ELR (cell line): ENCODE measurements around the gene SV2C.

Source experiments
- DNase-seq: peaks from one replicate; pipeline ENCODE4 v3.0.0-alpha.2; 2015; ENCODE audit warnings: low read depth

Gene SV2C

DNA sequence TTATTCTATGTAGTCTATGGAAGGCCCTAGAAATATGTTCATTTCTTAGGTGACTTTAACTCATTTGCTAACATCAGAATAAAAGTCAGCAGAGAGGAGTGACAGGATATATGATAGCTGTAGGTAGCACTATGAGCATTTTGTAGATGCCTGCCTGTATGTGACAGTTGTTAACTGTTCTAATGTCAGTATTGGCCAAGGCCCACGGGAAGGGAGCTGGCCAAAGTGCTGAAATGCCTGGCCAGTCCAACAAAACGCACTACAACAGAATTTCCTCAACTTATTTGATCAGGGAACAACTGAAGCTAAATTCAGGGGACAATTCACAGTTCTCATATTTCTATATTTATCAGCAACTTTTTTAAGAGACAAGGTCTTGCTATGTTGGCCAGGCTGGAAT lies 20.8 kb downstream of the SV2C start:
- peak; percentile 27 for DNase-seq

DNA sequence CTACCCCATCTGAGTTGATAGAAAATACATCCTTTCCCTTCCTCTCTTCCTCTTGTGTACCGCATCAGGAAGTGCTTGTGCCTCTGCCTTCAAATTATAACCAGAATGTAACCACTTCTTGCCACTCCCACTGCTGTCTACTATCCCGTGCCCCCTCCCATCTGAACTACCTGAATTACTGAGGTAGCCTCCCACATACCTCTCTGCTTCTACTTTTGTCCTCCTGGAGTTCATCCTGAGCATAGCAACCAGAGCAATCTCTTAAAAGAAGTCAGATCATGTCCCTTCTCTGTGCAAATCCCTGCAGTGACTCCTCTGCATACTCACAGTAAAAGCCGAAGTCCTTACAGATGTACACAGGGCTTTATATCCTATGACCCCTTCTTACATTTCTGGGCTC lies 23.0 kb downstream of the SV2C start:
- no peak for DNase-seq

DNA sequence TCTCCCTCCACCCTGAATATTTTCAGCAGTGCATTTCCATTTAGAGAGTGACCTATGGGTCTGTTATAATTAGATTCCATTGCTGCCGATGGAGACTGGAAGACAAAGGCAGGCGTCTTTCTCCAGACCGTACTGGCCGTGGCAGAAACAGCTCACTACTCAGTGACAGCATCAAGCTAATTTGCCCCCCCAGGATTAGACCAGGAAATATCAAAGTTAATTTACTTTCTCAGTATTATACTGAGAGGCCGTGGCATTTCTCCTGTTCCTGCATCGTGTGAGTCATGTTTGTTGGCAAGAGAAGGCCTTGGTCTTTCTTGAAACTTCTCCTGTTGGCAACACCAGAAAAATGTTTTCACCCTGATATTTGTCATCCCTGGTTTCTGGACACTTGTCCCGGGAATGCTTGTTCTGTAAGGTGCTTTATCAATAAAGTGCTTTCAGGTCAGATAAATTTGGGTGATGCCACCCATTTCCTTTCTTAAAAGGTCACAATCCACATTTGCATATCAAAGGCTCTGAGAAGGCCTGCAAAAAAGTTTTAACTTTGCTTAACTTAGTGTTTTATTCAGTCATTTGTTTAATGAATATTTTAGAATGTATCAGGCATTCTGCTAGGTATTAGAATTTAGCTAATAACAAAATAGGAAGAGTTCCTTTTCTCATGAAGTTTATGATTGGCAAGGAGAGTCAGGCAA lies 28.4 kb downstream of the SV2C start:
- DNase-seq = no peak

DNA sequence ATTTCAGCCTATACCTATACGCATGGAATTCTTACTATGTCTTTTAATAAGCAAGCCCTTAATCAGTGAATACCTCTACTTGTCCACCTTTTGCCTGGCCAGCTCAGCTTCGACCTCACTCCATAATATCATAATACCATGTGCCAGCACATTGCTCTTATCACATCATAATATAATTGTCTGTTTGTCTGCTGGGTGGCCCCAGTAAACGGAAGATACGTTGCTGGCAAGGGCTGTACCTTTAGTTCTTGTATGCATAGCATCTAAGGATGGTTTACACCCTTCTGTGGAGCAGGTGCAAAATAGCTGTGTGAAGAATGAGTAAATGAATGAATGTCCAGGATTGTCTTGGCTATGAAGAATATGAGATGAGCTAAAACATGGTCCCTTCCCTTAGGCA lies 29.9 kb downstream of the SV2C start:
- DNase-seq = no peak

DNA sequence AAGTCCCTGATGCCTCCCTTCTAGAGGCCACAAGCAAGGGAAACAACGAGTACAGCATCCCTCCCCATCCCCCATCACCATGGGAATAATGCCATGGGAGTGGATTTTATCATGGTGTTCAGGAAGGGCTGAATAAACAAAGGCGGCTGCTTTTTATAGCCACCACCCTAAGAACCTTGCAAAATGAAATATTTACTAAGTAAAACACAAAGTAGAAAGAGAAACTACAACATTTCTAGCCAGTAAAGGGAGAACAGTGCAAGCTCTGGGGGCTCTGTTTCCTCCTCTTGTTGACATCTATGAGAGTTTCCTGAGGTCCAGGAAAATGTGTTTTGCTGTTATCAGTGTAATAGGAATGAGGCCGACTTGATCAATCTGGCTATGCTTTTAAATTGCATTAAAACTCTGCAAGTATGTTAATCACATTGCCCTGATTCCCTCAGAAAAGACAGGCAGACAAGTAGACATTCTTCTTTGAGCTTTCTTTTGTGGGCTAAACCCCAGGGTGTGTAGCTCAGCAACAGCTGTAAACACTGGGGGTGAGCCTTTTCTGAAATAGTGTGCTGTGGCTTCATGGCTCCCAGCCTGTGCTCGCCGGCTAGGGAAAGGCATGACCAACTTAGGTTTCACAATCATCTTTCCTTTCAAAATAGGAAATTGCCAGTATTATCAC lies 31.1 kb downstream of the SV2C start:
- no peak for DNase-seq

DNA sequence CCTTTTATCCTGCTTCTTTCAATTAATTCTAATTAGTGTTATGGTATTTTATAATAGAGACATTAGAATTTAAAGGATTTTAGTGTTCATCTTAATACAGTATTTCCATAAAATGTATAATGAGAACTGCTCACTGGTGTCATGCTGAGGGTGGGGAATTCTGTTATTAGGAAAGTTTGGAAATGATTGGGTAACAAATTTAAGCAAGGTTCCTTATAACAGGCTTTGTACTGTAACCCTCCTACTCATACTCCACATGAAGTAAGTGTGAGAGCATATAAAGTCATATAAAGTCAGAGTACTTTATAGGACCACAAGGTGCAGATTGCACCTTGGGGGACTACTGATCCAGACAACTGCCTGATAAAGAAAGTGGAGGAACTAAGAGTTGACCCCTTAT lies 42.2 kb downstream of the SV2C start:
- no peak for DNase-seq

DNA sequence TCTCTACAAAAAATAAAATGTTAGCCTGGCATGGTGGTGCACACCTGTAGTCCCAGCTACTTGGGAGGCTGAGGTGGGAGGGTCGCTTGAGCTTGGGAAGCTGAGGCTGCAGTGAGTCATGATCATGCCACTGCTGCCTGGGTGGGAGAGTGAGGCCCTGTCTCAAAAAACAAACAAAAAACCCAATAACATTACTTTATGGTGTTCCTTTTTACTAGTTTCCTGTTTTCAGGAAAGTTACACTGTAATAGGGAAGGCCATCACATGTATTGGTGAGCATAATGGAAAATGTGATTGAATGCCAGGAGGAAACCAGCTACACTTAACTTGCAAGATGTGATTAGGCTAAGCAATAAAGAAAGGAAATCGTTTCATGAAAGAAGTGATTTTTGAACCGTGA lies 42.7 kb downstream of the SV2C start:
- DNase-seq = no peak

DNA sequence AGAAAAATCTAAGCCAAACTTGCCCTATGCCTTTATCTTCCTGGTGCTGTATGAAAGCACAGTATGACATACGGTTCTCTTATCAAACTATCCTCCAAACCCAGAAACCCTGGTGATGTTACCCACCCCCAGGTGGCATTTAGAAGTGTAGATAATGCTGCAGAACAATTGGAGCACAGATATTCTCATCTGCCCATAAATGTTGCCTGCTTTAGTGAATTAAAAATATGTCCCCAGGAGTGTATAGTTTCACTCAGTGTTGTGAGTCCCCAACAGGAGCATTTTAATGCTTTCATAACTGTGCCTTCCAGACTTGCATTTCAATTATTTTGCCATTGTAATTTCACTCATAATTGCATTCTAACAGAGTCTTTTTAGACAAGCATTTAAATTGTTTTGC lies 50.8 kb downstream of the SV2C start:
- no peak for DNase-seq

DNA sequence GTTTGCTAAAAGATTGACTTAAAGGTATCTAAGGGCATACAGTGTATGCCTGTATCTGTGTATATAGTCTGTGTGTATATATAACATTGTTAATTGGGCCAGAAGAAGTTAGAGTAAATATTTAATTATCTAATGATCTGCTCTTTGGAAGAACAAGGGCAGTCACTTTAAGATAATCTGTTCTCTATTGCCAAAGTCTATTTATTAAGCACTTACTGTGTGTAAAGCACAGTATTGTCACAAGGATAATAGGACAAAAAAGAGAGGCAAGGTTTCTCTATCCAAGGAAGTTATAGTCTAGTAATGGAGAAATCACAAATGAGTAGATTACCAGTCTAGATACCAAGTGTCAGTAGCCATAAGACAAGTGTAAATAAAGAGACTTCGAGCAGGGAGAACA lies 51.5 kb downstream of the SV2C start:
- no peak for DNase-seq

DNA sequence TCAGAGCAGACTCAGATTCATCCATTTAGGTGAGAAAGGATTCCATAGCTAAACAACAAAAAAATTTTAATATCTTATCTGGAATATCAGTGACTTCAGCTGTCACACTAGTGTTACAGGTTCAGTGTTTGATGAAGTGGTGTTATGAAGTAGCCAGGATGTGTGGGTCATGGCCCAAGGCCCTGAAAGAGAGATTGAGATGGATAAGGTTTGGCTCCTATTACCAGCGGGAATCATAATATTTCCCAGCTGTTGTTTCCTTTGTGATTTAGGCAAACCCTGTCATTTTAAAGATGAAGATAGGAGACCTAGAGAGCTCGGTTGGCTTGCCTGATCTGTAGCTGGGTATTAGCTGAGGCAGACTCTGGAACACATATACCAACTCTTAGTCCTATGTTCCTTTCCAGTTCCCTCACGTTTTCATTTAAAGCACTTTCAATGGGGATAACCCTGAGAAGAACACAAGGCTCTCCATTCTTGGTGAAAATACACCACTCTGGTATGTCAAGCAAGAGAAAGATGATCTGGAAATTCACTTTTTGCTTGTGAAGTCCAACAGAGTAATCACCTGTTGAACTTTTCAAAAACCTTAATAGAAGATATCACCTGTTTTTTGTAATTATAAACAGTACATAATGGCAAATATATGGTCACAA lies 54.8 kb downstream of the SV2C start:
- no peak for DNase-seq

DNA sequence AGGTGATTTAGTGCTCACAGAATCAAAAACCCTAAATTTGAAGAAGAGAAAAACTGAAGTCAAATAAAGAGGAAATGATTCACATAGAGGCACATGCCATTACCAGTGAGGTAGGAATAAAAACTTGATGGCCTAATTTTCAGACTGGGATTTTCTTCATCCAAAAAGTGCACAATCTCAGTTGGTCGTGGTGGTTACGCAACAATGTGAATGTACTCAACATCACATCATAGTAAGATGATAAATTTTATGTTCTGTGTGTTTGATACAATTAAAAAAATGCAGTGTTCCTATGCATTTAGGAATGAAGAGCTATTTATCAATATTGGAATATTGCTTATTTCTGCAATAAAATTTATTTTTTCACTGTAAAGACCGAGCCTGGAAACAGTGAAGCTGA lies 60.7 kb downstream of the SV2C start:
- DNase-seq = no peak

DNA sequence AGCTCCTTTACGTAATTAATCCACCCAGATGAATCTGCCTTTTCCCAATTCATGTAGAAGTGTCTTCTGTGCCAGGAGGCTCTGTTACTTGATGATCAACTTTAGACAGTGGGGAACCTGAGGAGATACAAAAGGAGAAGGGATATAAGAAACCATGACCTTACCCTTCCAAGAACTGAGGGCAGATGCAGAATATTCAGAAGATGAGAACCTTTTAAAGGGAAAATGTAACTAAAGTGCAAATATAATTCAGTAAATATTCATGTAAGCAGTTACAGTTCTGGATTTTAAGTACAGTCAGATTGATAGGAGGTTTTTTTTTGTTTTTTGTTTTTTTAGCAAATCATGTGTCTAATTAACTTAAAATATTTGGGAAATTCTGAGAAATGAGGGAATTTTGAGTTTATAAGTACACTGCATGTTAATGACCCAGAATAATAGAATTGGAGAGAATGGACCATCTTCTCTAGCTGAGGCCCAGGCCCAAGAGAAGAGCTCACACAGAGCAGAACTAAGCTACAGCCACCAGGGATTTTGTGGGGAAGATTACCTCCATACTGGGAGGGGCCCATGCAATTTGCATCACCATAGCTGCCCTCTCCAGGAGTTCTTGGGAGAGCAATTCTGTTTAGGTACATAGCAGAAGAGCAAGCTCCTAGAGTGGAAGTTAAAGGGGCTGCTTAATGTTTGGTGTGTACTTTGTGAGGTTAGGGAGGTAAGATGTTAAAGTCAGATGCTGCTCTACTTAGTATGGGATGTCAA lies 61.5 kb downstream of the SV2C start:
- no peak for DNase-seq

DNA sequence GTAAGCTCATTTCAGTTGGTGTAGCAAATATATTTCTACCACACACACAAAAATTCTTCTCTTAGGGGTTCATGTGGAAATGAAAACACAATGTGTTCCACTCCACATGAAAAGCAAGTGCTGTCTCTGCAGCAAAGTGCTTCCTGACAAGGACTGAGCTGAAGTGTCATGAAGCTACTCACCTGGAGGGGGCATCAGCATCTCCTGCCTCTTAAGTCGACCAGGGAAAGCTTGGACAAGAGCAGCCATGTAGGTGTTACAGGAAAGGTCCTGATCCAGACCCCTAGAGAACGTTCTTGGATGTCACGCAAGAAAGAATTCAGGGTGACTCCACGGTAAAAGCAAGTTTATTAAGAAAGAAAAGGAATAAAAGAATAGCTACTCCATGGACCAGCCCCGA lies 62.8 kb downstream of the SV2C start:
- peak; percentile 22 for DNase-seq

DNA sequence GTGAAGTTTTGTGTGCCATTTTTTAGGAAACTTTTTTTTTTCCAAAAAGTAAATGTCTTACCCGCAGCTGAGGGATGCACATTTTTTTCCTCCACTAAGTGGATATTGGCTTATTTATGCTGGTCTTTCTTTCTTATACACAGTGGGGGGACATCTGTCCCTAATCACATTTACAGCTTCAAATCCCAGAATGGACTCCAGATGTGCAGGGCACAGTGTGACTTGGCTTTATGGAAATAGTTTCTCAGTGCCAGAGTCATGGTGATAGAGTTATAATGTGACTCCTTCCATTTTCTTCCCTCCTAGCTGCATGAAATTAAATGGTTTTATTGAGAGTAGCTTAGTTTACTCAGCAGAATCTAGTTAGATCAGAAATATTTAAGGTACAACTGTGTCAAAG lies 66.5 kb downstream of the SV2C start:
- DNase-seq = no peak

DNA sequence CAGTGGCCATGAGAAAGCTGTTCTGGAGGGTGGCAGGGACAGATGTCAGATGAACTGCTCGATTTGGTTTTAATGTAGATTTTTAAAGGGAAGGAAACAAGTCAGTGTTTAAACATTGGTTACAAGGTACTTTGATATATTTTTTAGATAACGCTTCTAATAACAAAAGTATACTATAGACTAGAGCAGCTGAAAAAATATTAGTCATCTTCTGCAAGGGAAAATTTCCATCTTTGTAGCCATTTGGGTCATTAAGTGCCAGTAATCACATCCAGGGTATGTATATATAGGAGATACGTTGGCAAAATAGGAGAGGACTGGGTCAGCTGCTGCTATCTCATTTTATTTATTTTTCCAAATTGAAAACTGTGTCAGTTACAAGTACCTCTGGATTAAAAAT lies 69.0 kb downstream of the SV2C start:
- DNase-seq = no peak

DNA sequence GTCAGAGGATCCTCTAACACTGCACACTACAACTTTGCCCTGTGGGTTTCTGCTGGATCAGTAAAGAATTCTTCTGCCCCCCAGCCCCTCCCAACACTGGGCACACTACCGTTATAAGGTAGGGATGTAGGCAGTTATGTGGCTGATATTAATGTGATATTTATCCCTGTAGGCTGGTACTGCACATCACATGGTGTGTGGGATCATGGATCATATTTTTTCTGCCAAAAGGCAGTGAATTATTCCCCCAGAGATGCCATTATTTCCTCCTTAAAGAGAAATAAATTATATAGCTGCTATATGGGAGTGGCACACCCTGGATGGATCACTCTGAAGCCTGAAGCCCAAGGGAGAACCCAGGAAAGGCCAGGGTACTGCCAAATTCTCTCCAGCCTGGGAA lies 69.5 kb downstream of the SV2C start:
- no peak for DNase-seq

DNA sequence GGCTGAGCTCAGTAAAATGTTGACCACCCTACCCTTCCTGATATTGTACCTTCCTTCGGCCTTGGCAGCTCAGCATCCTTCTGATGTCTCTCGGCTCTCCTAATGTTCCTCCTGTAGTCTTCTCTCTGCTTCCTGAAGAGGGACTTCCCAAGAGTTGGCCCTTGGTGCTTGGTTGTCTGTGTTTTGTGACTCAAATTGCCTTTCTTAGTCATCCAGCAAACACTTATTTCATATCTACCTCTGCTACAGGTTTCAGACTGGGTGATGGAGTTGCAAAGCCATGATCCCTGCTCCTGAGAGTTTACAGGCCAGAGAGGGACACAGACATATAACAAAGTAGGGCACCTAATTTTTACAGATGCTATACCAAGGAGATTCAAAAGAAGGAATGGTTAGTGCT lies 70.1 kb downstream of the SV2C start:
- DNase-seq = no peak

DNA sequence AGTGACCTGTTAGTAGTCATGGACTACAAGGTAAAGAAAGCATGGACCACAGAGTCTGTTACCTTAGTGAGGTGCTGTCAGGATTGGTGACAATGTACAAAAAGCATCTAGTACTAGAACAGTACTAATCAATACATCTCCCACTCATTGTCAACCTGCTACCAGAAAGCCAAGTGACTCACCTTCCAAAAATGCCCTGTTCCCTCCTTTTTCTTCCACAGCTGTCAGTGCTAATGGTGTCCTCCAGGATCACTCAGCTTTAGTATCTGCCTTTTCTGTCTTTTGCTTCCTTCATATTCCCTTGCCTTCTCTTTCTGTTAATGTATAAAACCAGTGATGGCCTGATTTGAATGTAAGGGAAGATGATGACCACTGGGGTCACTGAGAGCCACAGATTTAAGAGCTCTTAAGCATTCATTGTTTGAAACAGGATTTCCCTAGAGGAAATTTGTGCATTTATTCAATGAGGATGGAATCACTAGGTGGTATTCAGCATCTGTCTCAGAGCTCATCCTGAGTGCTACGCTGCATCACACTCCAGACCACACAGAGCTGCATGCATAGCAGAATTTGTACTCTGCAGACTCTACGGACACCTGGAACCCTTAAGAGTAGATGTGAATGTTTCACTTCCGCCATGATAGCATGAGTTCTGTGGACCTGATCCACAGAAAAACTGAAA lies 71.0 kb downstream of the SV2C start:
- DNase-seq = peak; percentile 2

DNA sequence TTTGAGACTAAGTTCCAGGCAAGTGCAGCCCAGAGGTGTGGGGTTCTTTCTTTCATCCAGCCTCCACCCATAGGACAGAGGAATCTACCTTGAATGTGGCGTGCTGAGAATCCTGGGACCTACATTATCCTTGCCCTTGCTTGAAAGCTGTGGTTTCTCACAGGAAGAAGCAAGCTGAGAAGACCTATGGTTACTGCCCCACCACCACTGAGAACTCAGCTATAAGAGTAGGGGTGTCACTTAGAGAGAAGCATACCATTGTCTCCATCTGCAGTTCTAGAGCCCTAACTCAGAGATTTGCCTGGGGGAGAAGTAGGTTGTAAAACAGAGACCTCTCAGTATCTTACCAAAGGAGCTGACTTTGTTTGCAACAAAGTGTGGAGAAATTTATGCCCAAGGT lies 72.4 kb downstream of the SV2C start:
- DNase-seq = no peak

DNA sequence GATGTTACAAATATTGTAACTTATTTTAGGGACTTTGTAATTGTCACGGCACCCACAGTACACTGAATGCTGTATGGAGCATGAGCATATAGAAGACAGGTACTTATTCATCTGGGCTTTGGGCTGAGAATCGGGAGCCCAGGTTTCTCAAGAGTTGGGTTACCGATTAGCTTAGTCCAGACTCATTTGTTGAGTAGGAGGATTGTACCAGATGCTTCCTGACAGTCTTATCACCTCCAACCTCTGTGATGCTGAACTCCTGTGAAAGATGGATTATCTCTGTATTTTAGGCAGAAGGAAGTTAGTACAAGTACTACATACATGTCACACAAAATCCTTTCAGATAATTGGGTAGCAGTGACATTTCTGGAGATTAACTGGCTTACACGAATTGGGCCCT lies 79.2 kb downstream of the SV2C start:
- DNase-seq = no peak

DNA sequence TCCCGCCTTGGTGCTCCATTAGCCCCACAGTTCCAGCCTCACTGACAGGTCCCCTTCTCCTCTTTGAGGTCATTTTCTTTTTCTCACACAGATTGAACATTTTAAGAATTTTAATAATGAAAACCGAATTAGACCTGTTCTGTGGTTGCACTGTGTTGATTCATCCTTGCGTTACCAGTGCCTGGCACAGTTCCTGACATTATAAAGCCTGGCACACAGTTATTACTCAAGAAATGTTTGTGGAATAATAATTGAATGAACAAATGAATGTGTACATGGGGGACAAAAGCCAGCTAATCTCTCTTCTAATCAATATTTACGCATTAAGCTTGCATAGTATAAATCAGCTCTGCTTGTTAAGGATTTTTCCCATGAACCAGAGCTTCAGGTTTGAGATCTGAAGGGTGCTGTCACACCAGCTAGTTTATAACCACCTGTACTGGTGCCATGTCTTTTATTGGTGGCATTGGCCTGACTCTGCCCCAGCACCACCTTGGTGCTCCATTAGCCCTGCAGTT lies 80.0 kb downstream of the SV2C start:
- no peak for DNase-seq

DNA sequence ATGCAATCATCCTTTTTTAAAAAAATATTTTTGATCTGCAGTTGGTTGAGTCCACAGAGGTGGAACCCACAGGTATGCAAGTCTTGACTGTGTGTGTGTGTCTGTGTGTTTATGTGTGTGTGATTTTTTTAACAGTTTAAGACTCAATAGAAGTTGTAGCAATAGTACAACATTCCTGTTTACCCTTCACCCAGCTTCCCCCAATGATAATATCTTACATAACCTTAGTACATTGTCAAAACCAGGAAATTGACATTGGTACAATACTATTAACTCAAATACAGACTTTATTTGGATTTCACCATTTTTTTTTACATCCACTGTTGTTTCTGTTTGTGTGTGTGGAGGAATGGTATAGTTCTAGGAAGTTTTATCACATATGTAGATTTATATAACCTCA lies 81.8 kb downstream of the SV2C start:
- DNase-seq = no peak
